DND-41 (cell line): ENCODE data around the gene NME7.
A peak's percentile ranks its signal among the peaks of the same experiment; 100 is the strongest.

Source experiments
- CTCF ChIP-seq: IDR thresholded peaks from 2 replicates; pipeline ENCODE4 v1.5.1; 2012; ENCODE audit warnings: borderline replicate concordance, low read length, moderate library complexity, mild to moderate bottlenecking; ENCODE audit not compliant: poor library complexity, severe bottlenecking; ENCODE audit errors: extremely low read depth
- EZH2 ChIP-seq: IDR thresholded peaks from 3 replicates; pipeline ENCODE4 v1.6.1; 2012; ENCODE audit warnings: borderline replicate concordance, low read depth, mild to moderate bottlenecking, moderate library complexity, low read length, inconsistent platforms; ENCODE audit not compliant: severe bottlenecking

GRCh38 chr1:169133801-169134502 lies 233.6 kb downstream of the NME7 start:
- TF ChIP-seq CTCF = peak; percentile 44
- TF ChIP-seq EZH2 = no peak
